Mucosa of stomach (tissue), 1 donor: ENCODE results near the gene CACNA1G.

Experiments used
- H3K27me3 ChIP-seq: one replicate; pipeline ENCODE4 v1.7.0; 2013; ENCODE audit warnings: mild to moderate bottlenecking, low read length; ENCODE audit not compliant: control insufficient read depth, insufficient read depth
- H3K36me3 ChIP-seq: one replicate; pipeline ENCODE4 v1.7.0; 2013; ENCODE audit warnings: low read length; ENCODE audit not compliant: control insufficient read depth, insufficient read depth
- H3K4me1 ChIP-seq: one replicate; pipeline ENCODE4 v1.7.0; 2013; ENCODE audit warnings: mild to moderate bottlenecking, low read length; ENCODE audit not compliant: control insufficient read depth, insufficient read depth
- H3K4me3 ChIP-seq: one replicate; pipeline ENCODE4 v1.7.0; 2013; ENCODE audit warnings: low read length
- H3K9ac ChIP-seq: one replicate; pipeline ENCODE4 v1.7.0; 2013; ENCODE audit warnings: mild to moderate bottlenecking, low read length, moderate library complexity
- H3K9me3 ChIP-seq: one replicate; pipeline ENCODE4 v1.7.0; 2013; ENCODE audit warnings: mild to moderate bottlenecking, low read length, moderate library complexity; ENCODE audit not compliant: control insufficient read depth
- donor health status: Pancreatic carcinoma.

The CACNA1G gene

DNA sequence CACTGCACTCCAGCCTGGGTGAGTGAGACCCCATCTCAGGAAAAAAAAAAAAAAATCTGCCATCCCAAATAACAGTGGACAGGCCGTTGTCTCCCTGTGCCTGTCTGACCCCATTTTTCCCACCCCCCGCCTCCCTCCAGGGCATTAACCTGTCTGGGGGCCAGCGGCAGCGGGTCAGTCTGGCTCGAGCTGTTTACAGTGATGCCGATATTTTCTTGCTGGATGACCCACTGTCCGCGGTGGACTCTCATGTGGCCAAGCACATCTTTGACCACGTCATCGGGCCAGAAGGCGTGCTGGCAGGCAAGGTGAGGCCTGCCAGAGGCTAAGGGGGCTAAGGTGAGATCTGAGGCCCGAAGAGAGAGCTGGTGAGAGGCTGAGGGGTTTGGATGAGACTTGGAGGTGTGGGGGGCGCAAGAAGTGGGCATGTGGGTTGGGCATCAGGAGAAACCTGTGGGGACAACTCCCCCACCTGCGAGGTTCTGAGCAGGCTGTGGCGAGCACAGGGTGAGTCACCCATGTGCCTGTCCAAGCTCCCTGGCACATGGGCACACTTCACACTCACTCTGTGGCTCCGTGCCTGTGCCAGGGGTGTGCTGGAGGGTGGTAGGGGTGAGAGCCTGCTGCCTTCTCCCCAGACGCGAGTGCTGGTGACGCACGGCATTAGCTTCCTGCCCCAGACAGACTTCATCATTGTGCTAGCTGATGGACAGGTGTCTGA is 112.5 kb downstream of the CACNA1G start:
- H3K9ac ChIP-seq = no peak overlapping the region
- H3K36me3 ChIP-seq = peaks cover 10% of the 10 kb centered on the region
- H3K4me1 ChIP-seq = peaks cover 24% of the 10 kb centered on the region
- H3K27me3 ChIP-seq = no peaks in the 10 kb centered on the region
- H3K4me3 ChIP-seq = no peak overlapping the region
- H3K9me3 ChIP-seq = no peaks in the 10 kb centered on the region

DNA sequence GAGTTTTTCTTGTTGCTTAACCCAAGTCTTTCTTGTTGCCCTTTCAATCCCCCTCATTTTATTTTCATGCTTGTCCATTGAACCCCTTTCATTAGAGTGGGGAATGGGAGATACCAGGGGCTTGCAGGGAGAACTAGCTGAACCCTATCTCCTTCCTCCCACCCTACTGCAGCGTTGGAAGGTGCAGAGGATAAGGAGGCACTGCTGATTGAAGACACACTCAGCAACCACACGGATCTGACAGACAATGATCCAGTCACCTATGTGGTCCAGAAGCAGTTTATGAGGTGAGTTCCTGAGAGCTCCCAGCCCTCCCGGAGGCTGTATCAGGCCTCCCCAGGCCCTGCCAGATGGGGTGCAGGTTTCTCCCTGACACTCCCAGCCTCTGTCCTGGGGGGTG is 114.7 kb downstream of the CACNA1G start:
- H3K36me3 ChIP-seq = peaks cover 23% of the 10 kb centered on the region
- H3K4me3 ChIP-seq = no peak overlapping the region
- H3K9me3 ChIP-seq = no peaks in the 10 kb centered on the region
- no peaks in the 10 kb centered on the region for H3K27me3 ChIP-seq
- no peak overlapping the region for H3K9ac ChIP-seq
- peaks cover 20% of the 10 kb centered on the region for H3K4me1 ChIP-seq

- Histone ChIP-seq H3K9ac (no peak overlapping the region), H3K4me3 (no peak overlapping the region), H3K27me3 (no peaks in the 10 kb centered on the region), H3K36me3 (peaks cover 23% of the 10 kb centered on the region), H3K9me3 (no peaks in the 10 kb centered on the region), H3K4me1 (peaks cover 20% of the 10 kb centered on the region)
Observed at GRCh38 chr17:50675627-50676026, 115.1 kb downstream of the CACNA1G start.

DNA sequence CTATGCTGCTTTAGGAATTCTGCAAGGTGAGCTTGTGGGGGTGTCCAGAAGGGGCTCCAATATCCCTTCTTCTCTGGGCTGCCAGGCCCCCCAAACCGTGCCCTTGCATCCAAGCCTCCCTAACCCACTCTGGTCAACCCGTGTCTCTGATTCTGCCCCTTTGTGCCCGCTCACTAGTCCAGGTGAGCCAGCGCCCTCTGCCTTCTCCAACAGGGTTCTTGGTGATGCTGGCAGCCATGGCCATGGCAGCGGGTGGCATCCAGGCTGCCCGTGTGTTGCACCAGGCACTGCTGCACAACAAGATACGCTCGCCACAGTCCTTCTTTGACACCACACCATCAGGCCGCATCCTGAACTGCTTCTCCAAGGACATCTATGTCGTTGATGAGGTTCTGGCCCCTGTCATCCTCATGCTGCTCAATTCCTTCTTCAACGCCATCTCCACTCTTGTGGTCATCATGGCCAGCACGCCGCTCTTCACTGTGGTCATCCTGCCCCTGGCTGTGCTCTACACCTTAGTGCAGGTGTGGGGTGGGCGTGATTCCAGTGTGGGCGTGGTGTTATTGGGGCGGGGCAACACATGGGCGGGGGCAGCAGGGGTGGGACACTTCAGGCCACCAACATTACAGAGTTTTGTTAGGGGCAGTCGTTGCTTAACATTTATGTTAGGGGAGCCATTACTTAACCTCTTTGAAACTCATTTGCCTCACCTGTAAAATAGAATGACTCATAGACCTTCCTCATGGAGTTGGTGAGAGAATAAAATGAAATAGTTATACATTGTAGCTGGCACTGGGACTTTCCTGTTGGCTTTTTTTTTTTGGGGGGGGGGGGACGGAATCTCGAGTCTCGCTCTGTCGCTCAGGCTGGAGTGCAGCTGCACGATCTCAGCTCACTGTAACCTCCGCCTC is 115.8 kb downstream of the CACNA1G start:
- no peaks in the 10 kb centered on the region for H3K27me3 ChIP-seq
- H3K4me1 ChIP-seq = peaks cover 20% of the 10 kb centered on the region
- peaks cover 23% of the 10 kb centered on the region for H3K36me3 ChIP-seq
- no peak overlapping the region for H3K9ac ChIP-seq
- no peak overlapping the region for H3K4me3 ChIP-seq
- H3K9me3 ChIP-seq = no peaks in the 10 kb centered on the region
